GM19240 (cell line): Measurements from ENCODE around the gene MYH7B.

ENCODE experiments used
- DNase-seq: peaks from one replicate; pipeline ENCODE4 v3.0.0; 2011; ENCODE audit warnings: low spot score; ENCODE audit not compliant: insufficient read length

MYH7B gene

GRCh38 chr20:34955231-34956040, at the start of gene MYH7B, which contains the start of gene GSS:
Gene MYH7B (plus strand): TSS chr20:34955868. CDS start chr20:34978006, 22,138 bp downstream.
Gene GSS (minus strand): TSS chr20:34955806. CDS start chr20:34951852, 3,954 bp downstream.
- DNase-seq, result peak; percentile 92

DNA sequence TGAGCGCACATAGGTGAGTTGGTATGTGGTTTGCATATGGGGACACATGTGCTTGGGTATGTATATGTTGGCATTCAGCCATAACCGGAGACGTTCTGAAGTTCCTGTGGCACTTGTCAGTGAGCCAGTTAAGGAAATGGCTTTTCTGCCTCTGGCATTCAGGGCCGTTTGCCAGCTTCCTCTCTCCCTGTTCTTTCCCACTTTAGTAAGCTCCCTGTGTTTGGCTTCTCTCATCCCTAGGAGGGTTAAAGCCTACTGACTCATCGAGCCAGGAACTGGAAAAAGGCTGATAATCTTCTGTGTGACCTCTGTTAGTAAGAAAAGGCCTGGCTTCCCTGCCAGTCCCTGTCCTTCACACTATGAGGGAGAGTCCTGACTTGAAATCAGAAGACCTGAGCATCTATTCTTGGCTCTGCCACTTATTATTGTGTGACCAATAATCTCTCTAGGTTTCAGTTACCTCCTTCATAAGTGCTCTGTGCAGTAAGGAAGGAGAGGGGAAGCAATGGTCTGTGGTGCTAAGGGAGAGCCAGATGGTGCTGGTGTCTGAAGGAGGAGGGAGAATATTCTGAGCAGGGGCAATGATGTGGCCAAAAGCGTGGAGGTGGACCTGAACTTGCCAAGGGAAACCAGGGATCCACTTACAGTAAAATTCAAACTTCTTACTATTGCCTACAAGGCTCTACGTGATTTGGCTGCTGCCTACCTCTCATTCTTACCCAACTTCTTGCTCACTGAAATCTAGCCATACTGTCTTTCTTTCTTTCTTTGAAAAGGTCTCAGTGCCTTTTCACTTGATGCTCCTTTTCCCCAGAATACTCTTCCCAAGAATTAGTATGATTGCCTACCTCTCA, 47.8 kb upstream of the MYH7B start:
- DNase-seq, result no peak

GRCh38 chr20:34915131-34915530, 40.5 kb upstream of the MYH7B start:
- DNase-seq, result no peak

- no peak for DNase-seq
Observed at GRCh38 chr20:34915749-34916455, 39.8 kb upstream of the MYH7B start.

DNA sequence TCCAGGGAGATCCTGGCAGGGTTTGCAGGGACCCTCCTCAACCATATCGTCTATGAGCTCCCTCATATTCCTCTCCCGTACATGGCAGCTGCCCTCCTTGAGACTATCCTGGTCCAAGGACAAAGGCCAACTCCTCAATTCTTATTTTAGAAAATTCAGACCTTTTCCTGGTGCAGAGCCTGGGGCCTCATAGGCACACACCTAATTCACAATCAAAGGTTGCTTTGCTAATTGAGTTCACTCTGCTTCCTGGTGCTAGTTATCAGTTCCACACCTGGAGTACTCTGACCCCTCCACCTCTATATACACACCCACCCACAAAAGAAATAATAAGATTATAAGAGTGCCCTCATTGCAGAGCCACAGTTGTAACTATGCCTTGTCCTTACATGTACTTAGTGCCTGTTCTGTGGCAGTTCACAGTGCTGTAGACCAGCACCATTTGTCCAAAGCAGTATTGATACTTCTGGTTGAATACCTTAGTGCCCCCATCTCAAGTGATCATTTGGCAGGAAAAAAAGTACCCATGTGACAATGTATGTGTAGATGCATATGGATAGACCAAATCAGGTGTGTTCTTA, 38.8 kb upstream of the MYH7B start:
- DNase-seq, result no peak

DNA sequence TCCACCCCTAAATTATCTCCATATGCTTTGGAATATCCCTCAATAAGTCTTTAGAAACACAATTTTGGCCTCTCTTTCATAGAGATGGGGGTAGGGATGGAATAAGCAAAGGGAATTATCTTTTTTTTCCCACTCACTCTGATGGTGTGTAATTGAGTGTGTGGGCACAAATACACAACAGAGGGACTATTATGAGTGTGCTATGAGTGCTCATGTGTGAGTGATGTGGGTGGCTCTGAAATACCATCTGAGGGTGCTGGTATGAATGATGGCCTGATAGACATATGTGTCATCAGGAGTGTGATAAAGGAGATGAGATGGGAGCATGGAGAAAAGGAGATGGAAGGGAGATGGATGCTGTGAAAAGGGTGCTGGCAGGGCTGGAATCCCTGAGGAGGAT, 35.6 kb upstream of the MYH7B start:
- no peak for DNase-seq

DNA sequence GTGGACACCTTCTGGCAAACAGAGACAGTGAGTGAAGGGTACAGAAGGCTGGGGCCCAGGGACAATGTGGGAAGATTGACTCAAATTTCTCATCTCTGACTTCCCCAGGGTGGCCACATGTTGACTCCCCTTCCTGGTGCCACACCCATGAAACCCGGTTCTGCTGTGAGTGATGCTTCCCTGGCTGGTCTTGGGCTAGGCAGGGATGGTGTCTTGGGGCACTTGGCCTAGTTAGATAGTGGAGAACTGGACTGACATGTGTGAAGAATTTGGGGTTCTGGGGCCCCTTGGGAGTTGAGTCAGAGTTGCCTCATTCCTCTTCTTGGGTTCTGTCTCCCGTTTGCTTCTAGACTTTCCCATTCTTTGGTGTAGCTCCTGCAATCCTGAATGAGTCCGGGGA, 34.2 kb upstream of the MYH7B start:
- DNase-seq, result no peak

DNA sequence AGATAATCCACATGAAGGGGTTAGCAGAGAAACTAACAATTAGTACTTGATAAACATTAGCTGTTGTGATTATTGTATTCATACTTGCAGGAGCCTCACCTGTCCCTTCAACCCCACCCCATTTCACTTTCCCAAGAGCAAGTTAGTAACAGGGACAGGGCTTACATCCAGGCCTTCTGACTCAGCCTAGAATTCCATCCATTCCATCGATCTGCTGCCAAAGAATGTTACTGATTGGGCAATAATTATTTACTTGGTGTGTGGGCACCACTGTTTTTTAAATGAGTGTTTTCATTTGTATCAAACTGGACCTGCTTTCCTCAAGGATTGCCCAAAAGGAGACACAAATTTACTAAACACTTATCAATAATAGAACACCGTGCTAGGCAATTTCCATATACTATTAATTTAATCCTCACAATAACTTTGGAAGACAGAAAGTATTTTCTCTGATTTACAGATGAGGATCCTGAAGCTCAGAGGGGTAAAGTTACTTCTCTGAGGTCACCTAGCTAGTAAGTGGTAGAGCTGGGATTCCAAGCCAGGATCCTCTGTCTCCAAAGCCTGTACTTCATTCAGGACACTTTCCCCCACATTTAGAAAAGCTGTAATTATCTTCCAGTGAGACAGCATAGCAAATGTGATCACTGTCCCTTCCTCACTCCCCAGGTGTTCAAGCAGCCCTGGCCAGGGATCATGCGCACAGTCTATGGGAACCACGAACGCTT, 32.9 kb upstream of the MYH7B start:
- no peak for DNase-seq

- DNase-seq, result no peak
Observed at GRCh38 chr20:34923414-34923813, 32.3 kb upstream of the MYH7B start.

GRCh38 chr20:34925341-34925740, 30.3 kb upstream of the MYH7B start:
- DNase-seq, result no peak

DNA sequence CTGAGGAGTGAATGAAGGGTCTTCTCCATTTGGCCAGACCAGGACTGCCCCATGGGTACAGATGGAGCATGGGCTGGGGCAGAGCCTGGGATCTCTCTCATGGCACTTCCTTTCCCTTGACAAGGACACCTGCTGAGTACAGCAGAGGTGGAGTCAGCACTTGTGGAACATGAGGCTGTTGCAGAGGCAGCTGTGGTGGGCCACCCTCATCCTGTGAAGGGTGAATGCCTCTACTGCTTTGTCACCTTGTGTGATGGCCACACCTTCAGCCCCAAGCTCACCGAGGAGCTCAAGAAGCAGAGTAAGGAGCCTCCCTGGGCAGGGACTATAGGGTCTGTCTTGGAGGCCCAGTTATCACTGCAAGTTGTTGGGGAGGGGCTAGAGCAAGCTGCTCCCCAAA, 29.7 kb upstream of the MYH7B start:
- DNase-seq, result no peak

- DNase-seq, result no peak
Observed at GRCh38 chr20:34926581-34926980, 29.1 kb upstream of the MYH7B start.

DNA sequence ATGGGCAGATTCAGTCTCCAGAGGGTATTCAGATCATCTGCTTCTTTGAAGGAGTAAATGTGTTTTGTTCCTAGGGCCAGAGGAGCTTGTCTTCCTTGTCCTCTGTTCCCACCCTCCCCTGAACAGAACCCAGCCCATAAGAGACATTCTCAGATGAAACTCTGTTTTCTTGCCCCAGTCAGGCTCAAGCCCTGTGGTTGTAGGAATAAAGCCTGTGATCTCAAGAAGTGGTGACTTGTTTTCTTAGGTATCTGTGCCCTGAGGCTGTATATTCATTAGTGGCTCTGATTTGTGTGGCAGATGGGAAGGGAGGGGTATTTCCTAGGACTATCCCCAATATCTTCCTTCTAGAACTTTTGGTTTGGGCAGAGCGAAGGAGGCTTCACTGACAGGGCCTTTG, 27.9 kb upstream of the MYH7B start:
- DNase-seq, result no peak

DNA sequence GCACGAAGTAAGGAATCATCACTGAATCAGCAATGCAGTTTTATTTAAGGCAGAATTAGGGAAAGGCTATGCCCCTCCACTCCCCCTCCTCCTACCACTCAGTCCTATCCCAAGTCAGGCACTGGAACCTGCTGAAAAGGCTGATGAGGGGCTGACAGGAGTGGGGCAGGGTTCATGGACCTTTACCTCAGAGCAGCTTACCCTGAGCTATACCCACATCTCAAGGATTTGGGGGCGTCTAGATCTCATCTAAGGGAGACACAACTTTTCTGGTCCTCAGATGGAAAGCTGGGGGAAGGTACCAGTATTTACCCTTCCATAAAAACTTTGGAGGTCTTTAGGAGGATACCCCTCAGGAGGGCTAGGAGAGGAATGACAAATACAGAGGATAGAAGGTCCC, 27.3 kb upstream of the MYH7B start:
- no peak for DNase-seq

DNA sequence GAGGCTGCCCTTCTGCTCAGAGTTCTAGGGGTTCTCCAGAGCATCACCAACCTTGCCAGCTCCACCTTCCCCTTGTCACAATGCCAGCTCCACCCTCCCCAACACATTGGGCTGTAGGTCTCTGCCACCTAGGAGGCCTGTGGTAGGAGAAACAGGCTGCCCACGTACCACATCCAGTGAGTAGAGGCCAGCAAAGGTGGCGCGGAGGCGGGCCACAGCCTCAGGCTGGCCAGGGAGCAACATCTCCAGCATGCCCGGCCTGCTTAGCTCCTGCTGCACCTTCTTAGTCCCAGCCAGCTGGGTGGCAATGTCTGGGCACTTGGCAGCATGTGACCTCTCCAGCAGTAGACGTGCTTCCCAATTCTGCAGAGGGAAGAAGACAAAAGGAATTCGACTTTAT, 23.9 kb upstream of the MYH7B start:
- DNase-seq, result no peak

DNA sequence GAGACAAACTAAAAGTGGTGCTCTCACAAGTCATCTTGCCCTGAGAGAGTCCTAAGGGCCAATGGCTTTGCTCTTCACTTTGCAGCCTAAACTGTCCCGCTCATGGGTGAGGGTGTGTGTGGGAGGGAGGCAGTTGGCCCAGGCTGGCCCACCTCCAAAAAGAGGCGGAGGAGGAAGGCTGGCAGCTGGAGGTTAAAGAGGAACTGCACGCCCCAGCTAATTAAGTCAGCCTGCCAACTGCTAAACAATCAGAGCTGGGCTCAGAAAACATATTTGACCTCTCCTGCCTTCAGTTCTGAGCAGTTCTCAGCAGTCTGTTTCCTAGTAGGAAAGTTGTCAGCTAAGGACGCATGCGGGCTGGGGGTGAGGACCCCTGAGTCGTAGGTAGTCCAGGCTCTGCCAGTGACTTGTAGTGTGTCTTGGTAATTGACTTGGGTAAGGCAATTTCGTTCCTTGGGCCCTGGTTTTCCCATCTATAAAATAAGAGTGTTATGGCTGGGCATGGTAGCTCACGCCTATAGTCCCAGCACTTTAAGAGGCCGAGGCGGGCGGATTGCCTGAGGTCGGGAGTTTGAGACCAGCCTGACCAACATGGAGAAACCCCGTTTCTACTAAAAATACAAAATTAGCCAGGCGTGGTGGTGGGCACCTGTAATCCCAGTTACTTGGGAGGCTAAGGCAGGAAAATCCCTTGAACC, 17.1 kb upstream of the MYH7B start:
- no peak for DNase-seq

DNA sequence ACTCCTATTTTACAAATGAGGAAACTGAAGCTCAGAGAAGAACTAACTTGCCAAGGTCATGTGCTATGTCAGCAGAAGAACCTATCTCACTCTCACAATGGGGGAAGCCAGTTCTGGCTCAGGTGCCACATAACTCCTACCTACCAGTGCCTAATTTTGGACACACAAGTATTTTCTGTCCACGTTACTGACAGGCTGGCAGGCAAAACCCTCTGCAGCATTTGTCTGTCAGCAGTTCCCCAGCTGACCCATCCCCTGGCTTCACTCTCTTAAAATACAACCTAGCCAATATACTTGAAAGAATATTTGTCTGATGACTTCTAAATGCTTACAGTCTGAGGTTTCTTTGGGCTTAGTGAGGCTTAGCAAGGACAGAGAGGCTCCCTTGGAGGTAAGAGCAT, 15.6 kb upstream of the MYH7B start:
- no peak for DNase-seq

DNA sequence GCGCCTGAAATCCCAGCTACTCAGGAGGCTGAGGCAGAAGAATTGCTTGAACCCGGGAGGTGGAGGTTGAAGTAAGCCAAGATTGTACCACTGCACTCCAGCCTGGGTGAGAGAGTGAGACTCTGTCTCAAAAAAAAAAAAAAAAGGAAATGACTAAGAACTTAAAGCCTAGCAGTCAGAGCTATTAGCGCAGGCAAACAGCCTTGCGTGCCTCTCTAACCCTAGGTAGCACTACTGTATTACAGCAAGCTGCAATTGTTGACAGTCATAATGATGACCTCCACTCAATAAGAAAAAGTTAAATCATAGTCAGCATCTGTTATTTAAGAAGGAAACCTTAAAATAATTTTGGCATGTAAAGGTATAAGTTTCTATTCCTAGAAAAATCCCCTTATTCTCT, 14.4 kb upstream of the MYH7B start:
- DNase-seq, result no peak

- DNase-seq, result no peak
Observed at GRCh38 chr20:34942301-34942700, 13.4 kb upstream of the MYH7B start.
